Measurements from ENCODE around the gene SULT2B1. TPM values are rescaled to one million over a fixed set of nuclear protein-coding genes. Genes with fewer than 3 reads are reported as not detected.

Gene SULT2B1
- total RNA-seq, 2 donors from 2014 or later: 1.0 TPM; not detected in 1

- intact Hi-C loops (cut with DNase I): no loop called here
- TF ChIP-seq POLR2A (IDR thresholded peaks at IDR 0.05) (no peak), CTCF (IDR thresholded peaks at IDR 0.05) (no peak)
- DNase-seq (no peak), ATAC-seq (no peak)
- Histone ChIP-seq H3K36me3 (replicated peaks in 1 of 2; ENCODE audit: insufficient read depth in 1 of 2, low read depth in 2 of 2) (peaks cover 12 to 16% of the 10 kb centered on the region in 2 donors), H3K27me3 (no peaks in the 10 kb centered on the region), H3K9me3 (no peaks in the 10 kb centered on the region), H3K4me3 (no peak overlapping the region), H3K4me1 (peaks cover 37% of the 10 kb centered on the region), H3K27ac (peak overlapping the region in 1 of 4 donors; percentile 94)
- 57 to 72% methylated on average over 8 to 12 of the region's 12 CpGs for WGBS, 2 donors
Observed at GRCh38 chr19:48616491-48617056, 64.6 kb downstream of the SULT2B1 start.

- TF ChIP-seq POLR2A (IDR thresholded peaks at IDR 0.05): no peak
- no peak for TF ChIP-seq CTCF (IDR thresholded peaks at IDR 0.05)
- 42 to 52% methylated on average over 6 to 18 of the region's 18 CpGs for WGBS, 2 donors
- Histone ChIP-seq H3K27ac (peak overlapping the region in 2 of 4 donors; percentile 5 to 94), H3K36me3 (replicated peaks in 1 of 2; ENCODE audit: insufficient read depth in 1 of 2, low read depth in 2 of 2) (peaks cover 12 to 16% of the 10 kb centered on the region in 2 donors), H3K4me3 (no peak overlapping the region), H3K9me3 (no peaks in the 10 kb centered on the region), H3K4me1 (peaks cover 37% of the 10 kb centered on the region), H3K27me3 (no peaks in the 10 kb centered on the region)
- intact Hi-C loops (cut with DNase I): no loop called here
- DNase-seq: peak in 1 of 4 donors; percentile 41
- no peak for ATAC-seq
Observed at GRCh38 chr19:48617146-48617937, 65.4 kb downstream of the SULT2B1 start.

DNA sequence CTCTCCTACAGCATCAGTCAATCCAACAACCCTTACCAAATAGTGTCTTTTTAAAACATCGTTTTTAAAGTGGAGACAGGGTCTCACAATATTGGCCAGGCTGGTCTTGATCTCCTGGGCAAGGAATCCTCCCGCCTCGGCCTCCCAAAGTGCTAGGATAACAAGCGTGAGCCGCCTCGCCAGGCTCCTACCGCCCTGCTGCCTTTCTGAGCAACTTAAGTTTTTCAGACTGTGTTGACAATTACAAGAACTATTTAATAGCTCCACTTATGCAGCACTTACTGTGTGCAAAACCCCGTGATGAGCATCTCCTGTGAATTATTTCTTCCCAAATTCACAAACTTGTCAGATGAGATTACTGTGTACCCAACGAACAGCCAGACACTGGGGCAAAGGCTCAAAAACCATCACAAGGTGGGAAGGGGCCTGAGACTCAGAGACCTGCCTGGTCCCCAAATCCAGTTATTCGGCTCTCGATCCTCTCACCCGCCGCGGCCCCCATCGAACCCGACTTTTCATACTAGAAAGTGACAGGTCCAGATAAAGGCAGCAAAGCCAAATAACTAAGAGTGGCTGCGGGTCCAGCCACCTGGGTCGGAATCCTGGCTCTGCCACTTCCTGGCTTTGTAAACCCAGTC lies 66.4 kb downstream of the SULT2B1 start:
- DNase-seq: no peak
- peaks cover 45% of the 10 kb centered on the region for H3K4me1 ChIP-seq
- intact Hi-C loops (cut with DNase I): no loop called here
- TF ChIP-seq POLR2A (IDR thresholded peaks at IDR 0.05) (no peak), CTCF (IDR thresholded peaks at IDR 0.05) (no peak)
- no peaks in the 10 kb centered on the region for H3K27me3 ChIP-seq
- ATAC-seq: no peak
- WGBS, 2 donors: 1% methylated on average over 18 of the region's 18 CpGs
- no peaks in the 10 kb centered on the region for H3K9me3 ChIP-seq
- peaks cover 12 to 16% of the 10 kb centered on the region in 2 donors for H3K36me3 ChIP-seq (replicated peaks in 1 of 2; ENCODE audit: insufficient read depth in 1 of 2, low read depth in 2 of 2)
- H3K27ac ChIP-seq: peak overlapping the region; percentile 86 to 94 (median 88)
- H3K4me3 ChIP-seq: peak overlapping the region; percentile 71 to 81

GRCh38 chr19:48618916-48619691 lies 67.1 kb downstream of the SULT2B1 start, which contains the start of the genes RPL18 and SPHK2:
RPL18 (minus strand) TSS chr19:48619178; CDS start chr19:48619143, 35 bp downstream.
SPHK2 (plus strand) TSS chr19:48619506; CDS start chr19:48620515, 1,009 bp downstream.
- peak; percentile 98 to 100 (median 98) for DNase-seq
- WGBS, 2 donors: 0% methylated on average over 16 to 69 of the region's 69 CpGs
- Histone ChIP-seq H3K27me3 (no peaks in the 10 kb centered on the region), H3K9me3 (no peaks in the 10 kb centered on the region), H3K4me1 (peaks cover 50% of the 10 kb centered on the region), H3K4me3 (peak within 1 kb of the TSS; percentile 71 to 81), H3K36me3 (replicated peaks in 1 of 2; ENCODE audit: insufficient read depth in 1 of 2, low read depth in 2 of 2) (peaks cover 12 to 16% of the 10 kb centered on the region in 2 donors), H3K27ac (peak within 1 kb of the TSS; percentile 86 to 94 (median 88))
- peak; percentile 91 for ATAC-seq
- intact Hi-C loops (cut with DNase I): no loop called here
- TF ChIP-seq POLR2A (IDR thresholded peaks at IDR 0.05) (peak; percentile 85 to 96 (median 92)), CTCF (IDR thresholded peaks at IDR 0.05) (peak in 1 of 7 experiments; percentile 4)

Measured in body of pancreas (tissue), 4 donors.